ENCODE data around the gene MOSPD2. TPM values are rescaled to one million over a fixed set of nuclear protein-coding genes. Genes with fewer than 3 reads are reported as not detected.

The MOSPD2 gene
- total and polyA plus RNA-seq, 2 donors (not counting 3 experiments of a cell fraction or from before 2014, with no cell fraction given) = 4.9 to 14.9 TPM

- H3K9me3 ChIP-seq (replicated peaks; ENCODE audit: control insufficient read depth, insufficient read depth, low read length) = no peaks in the 10 kb centered on the region
- dilution Hi-C loops (cut with MboI; ENCODE audit: extremely low pct_ligation_motif_present, low sequenced_read_pairs) (no loop called here), intact Hi-C loops (cut with micrococcal nuclease) (loop anchor here (5.0 kb wide), 1 partner anchor 55 kb away; the partner anchor contains the start of genes FANCB and MOSPD2)
- no peaks in the 10 kb centered on the region for H3K79me2 ChIP-seq (ENCODE audit: control insufficient read depth, insufficient read depth, low read length)
- no peak for FAIRE-seq
- BruUV-seq (replicated peaks) = no TSS peak
- no peak overlapping the region for H3K9ac ChIP-seq (replicated peaks; ENCODE audit: extremely low read depth, insufficient read depth, low read length)
- H2AFZ ChIP-seq (ENCODE audit: low read depth, low read length) = no peak overlapping the region
- H3K9me1 ChIP-seq (replicated peaks; ENCODE audit: control insufficient read depth, extremely low read depth, insufficient read depth, low read length) = no peaks in the 10 kb centered on the region
- no peaks in the 10 kb centered on the region for H3K27me3 ChIP-seq (ENCODE audit: control insufficient read depth in 2 of 2, insufficient read depth in 2 of 2, low read length in 2 of 2)
- ChIA-PET CTCF (no interaction called here), POLR2A (no interaction called here)
- H3K4me3 ChIP-seq (replicated peaks in 1 of 3; ENCODE audit: insufficient read depth in 1 of 3, low read depth in 1 of 3, low read length in 3 of 3) = no peak overlapping the region
- H3K36me3 ChIP-seq (ENCODE audit: control insufficient read depth in 2 of 2, extremely low read depth in 1 of 2, insufficient read depth in 2 of 2, low read length in 2 of 2) = no peaks in the 10 kb centered on the region
- peaks cover 12% of the 10 kb centered on the region for H3K4me1 ChIP-seq (ENCODE audit: control insufficient read depth, extremely low read depth, insufficient read depth, low read length)
- H4K20me1 ChIP-seq (replicated peaks; ENCODE audit: control insufficient read depth, extremely low read depth, insufficient read depth, low read length) = no peaks in the 10 kb centered on the region
- no peak for TF ChIP-seq POLR2A (IDR thresholded peaks at IDR 0.05; ENCODE audit: low read depth, low read length)
- TF ChIP-seq CTCF (IDR thresholded peaks at IDR 0.05; ENCODE audit: extremely low read depth in 1 of 2, insufficient read depth in 1 of 2, low read depth in 1 of 2, low read length in 2 of 2) = no peak
- no peak for TF ChIP-seq FOS (IDR thresholded peaks at IDR 0.05; ENCODE audit: borderline replicate concordance, insufficient read depth, low read length)
- no peak for TF ChIP-seq JUN (IDR thresholded peaks at IDR 0.05; ENCODE audit: borderline replicate concordance, insufficient read depth, insufficient read length, low read depth)
- no peak for TF ChIP-seq EZH2 (IDR thresholded peaks at IDR 0.05; ENCODE audit: borderline replicate concordance, low read depth, low read length, severe bottlenecking)
- TF ChIP-seq POLR2AphosphoS5 (IDR thresholded peaks at IDR 0.05; ENCODE audit: insufficient read depth, low read depth, low read length) = no peak
- TF ChIP-seq GATA2 (IDR thresholded peaks at IDR 0.05; ENCODE audit: insufficient read depth, insufficient read length, low read depth, low read length) = no peak
- TF ChIP-seq, protein P1, sequence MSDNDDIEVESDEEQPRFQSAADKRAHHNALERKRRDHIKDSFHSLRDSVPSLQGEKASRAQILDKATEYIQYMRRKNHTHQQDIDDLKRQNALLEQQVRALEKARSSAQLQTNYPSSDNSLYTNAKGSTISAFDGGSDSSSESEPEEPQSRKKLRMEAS (IDR thresholded peaks at IDR 0.05; ENCODE audit: insufficient read depth, insufficient read length) = no peak
- TF ChIP-seq MYC (IDR thresholded peaks at IDR 0.05; ENCODE audit: low read depth, low read length) = no peak
- H3K27ac ChIP-seq (ENCODE audit: insufficient read depth, low read depth, low read length) = no peak overlapping the region
- DNase-seq (ENCODE audit: low read depth, low spot score) = no peak
- H3K4me2 ChIP-seq (ENCODE audit: insufficient read depth, low read length) = no peak overlapping the region
Observed at GRCh38 chrX:14927401-14927800, 54.2 kb downstream of the MOSPD2 start.

All from endothelial cell of umbilical vein (primary cell).